ENCODE results near the gene CENATAC.

GRCh38 chr11:118961591-118961990 is 36.3 kb upstream of the CENATAC start:
- TF ChIP-seq TAF1 (IDR thresholded peaks at IDR 0.05; ENCODE audit: borderline replicate concordance, insufficient read depth, low read length) (no peak), POLR2AphosphoS5 (IDR thresholded peaks at IDR 0.05; ENCODE audit: low read depth, low read length) (no peak), REST (IDR thresholded peaks at IDR 0.05; ENCODE audit: insufficient read depth in 1 of 2, low read depth in 2 of 2, low read length in 2 of 2) (no peak)

Data from PFSK-1 (cell line).